SK-N-SH (cell line): ENCODE data around the gene PRX.
"Not testable (repeated sequence)": the region's sequence is repeated elsewhere in the genome, so short reads cannot be mapped to it uniquely, and the experiment has no call there.

Source experiments
- CTCF ChIP-seq: fragments of 200-600 bp; sonication (generic); IDR thresholded peaks from 2 replicates; pipeline ENCODE4 v1.6.1; 2017; ENCODE audit warnings: antibody characterized with exemption, mild to moderate bottlenecking, moderate library complexity
- EP300 ChIP-seq, 2 experiments: IDR thresholded peaks; 2 replicates each; pipeline versions ENCODE4 v1.4.0 to v1.6.1; 2012; ENCODE audit warnings: borderline replicate concordance in 1 of 2, low read depth in 1 of 2, low read length in 1 of 2
- GABPA ChIP-seq: IDR thresholded peaks from 2 replicates; pipeline ENCODE4 v1.4.0; 2012; ENCODE audit warnings: low read depth, mild to moderate bottlenecking
- TAF1 ChIP-seq: IDR thresholded peaks from 2 replicates; pipeline ENCODE4 v1.6.1; 2012; ENCODE audit warnings: low read depth, mild to moderate bottlenecking, low read length, moderate library complexity, borderline replicate concordance
- TF ChIP-seq, protein P1 (sequence below): IDR thresholded peaks from 2 replicates; pipeline ENCODE4 v1.6.1; 2012; ENCODE audit warnings: mild to moderate bottlenecking, low read depth, low read length, moderate library complexity
- TF ChIP-seq, protein P2 (sequence below): IDR thresholded peaks from 2 replicates; pipeline ENCODE4 v1.4.0; 2012; ENCODE audit warnings: low read depth, borderline replicate concordance

- TF ChIP-seq, protein P1, sequence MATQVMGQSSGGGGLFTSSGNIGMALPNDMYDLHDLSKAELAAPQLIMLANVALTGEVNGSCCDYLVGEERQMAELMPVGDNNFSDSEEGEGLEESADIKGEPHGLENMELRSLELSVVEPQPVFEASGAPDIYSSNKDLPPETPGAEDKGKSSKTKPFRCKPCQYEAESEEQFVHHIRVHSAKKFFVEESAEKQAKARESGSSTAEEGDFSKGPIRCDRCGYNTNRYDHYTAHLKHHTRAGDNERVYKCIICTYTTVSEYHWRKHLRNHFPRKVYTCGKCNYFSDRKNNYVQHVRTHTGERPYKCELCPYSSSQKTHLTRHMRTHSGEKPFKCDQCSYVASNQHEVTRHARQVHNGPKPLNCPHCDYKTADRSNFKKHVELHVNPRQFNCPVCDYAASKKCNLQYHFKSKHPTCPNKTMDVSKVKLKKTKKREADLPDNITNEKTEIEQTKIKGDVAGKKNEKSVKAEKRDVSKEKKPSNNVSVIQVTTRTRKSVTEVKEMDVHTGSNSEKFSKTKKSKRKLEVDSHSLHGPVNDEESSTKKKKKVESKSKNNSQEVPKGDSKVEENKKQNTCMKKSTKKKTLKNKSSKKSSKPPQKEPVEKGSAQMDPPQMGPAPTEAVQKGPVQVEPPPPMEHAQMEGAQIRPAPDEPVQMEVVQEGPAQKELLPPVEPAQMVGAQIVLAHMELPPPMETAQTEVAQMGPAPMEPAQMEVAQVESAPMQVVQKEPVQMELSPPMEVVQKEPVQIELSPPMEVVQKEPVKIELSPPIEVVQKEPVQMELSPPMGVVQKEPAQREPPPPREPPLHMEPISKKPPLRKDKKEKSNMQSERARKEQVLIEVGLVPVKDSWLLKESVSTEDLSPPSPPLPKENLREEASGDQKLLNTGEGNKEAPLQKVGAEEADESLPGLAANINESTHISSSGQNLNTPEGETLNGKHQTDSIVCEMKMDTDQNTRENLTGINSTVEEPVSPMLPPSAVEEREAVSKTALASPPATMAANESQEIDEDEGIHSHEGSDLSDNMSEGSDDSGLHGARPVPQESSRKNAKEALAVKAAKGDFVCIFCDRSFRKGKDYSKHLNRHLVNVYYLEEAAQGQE, result not testable (repeated sequence)
- not testable (repeated sequence) for TF ChIP-seq CTCF; EP300 (IDR thresholded peaks at IDR 0.05; ENCODE audit: borderline replicate concordance in 1 of 2, low read depth in 1 of 2, low read length in 1 of 2); TAF1; GABPA
- TF ChIP-seq, protein P2, sequence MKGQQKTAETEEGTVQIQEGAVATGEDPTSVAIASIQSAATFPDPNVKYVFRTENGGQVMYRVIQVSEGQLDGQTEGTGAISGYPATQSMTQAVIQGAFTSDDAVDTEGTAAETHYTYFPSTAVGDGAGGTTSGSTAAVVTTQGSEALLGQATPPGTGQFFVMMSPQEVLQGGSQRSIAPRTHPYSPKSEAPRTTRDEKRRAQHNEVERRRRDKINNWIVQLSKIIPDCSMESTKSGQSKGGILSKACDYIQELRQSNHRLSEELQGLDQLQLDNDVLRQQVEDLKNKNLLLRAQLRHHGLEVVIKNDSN, result not testable (repeated sequence)
Measured at GRCh38 chr19:40428197-40428596, 15.0 kb upstream of the PRX start.
